ENCODE data around the gene ARHGAP8.

The ARHGAP8 gene

GRCh38 chr22:44865193-44866057 is 113.0 kb downstream of the ARHGAP8 start:
- no peak for DNase-seq

GRCh38 chr22:44869196-44869595 is 116.8 kb downstream of the ARHGAP8 start:
- DNase-seq: no peak

- no peak for DNase-seq
Measured at GRCh38 chr22:44870021-44870420, 117.6 kb downstream of the ARHGAP8 start.

- DNase-seq: no peak
Measured at GRCh38 chr22:44871782-44872181, 119.4 kb downstream of the ARHGAP8 start.

- no peak for DNase-seq
Measured at GRCh38 chr22:44876921-44877320, 124.5 kb downstream of the ARHGAP8 start.

GRCh38 chr22:44878483-44879300 is 126.3 kb downstream of the ARHGAP8 start:
- DNase-seq: no peak

GRCh38 chr22:44879301-44879680 is 126.9 kb downstream of the ARHGAP8 start:
- DNase-seq: no peak

GRCh38 chr22:44880610-44881290 is 128.4 kb downstream of the ARHGAP8 start:
- no peak for DNase-seq

- DNase-seq: no peak
Measured at GRCh38 chr22:44881624-44882023, 129.2 kb downstream of the ARHGAP8 start.

GRCh38 chr22:44882226-44882905 is 130.0 kb downstream of the ARHGAP8 start:
- DNase-seq: no peak

- DNase-seq: no peak
Measured at GRCh38 chr22:44883011-44883421, 130.6 kb downstream of the ARHGAP8 start.

- DNase-seq: no peak
Measured at GRCh38 chr22:44884562-44884961, 132.2 kb downstream of the ARHGAP8 start.

GRCh38 chr22:44884968-44885805 is 132.8 kb downstream of the ARHGAP8 start:
- no peak for DNase-seq

- no peak for DNase-seq
Measured at GRCh38 chr22:44885806-44886360, 133.5 kb downstream of the ARHGAP8 start.

- no peak for DNase-seq
Measured at GRCh38 chr22:44887941-44888366, 135.6 kb downstream of the ARHGAP8 start.

GRCh38 chr22:44888491-44889254 is 136.3 kb downstream of the ARHGAP8 start:
- DNase-seq: no peak

GRCh38 chr22:44889255-44889878 is 137.0 kb downstream of the ARHGAP8 start:
- no peak for DNase-seq

- DNase-seq: no peak
Measured at GRCh38 chr22:44890416-44891292, 138.3 kb downstream of the ARHGAP8 start.

GRCh38 chr22:44891293-44891747 is 138.9 kb downstream of the ARHGAP8 start:
- no peak for DNase-seq

All from T-helper 9 cell (primary cell).